CD4-positive, alpha-beta T cell (primary cell): Measurements from ENCODE around the gene IGFBP4. TPM values are rescaled to one million over a fixed set of nuclear protein-coding genes. Genes with fewer than 3 reads are reported as not detected.

Source experiments
- ATAC-seq: fragments of 200-7000 bp; cut with Tn5 transposase; one replicate; pipeline ENCODE4 v1.10.0; 2022; ENCODE audit warnings: mild to moderate bottlenecking; ENCODE audit not compliant: poor library complexity
- CTCF ChIA-PET: fragments of 350-600 bp; sonication (Branson Sonifier 250); formaldehyde crosslinking; loops from one replicate; lab custom pipeline; 2021; ENCODE audit warnings: antibody characterized with exemption, inconsistent platforms; lab: Charles Lee
- POLR2A ChIA-PET: fragments of 350-600 bp; sonication (Branson Sonifier 250); formaldehyde crosslinking; loops from one replicate; lab custom pipeline; 2021; ENCODE audit warnings: antibody characterized with exemption, inconsistent platforms; lab: Charles Lee
- DNase-seq, 14 experiments: peaks; one replicate each; pipeline ENCODE4 v3.0.0-alpha.2; 2013 to 2020; ENCODE audit warnings: mixed read lengths in 2 of 14
- H3K27ac ChIP-seq, 2 donors: one replicate each; pipeline versions ENCODE4 v1.5.1 to v1.7.0; 2013; ENCODE audit warnings: low read length in 2 of 2, low read depth in 1 of 2, mild to moderate bottlenecking in 1 of 2
- H3K27me3 ChIP-seq, 2 experiments: 1 replicate in 1 of 2; 2 replicates in 1 of 2; pipeline versions ENCODE4 v1.6.1 to v1.7.0; 2013; ENCODE audit warnings: low read length in 2 of 2, control low read depth in 1 of 2, mild to moderate bottlenecking in 1 of 2, moderate library complexity in 1 of 2; ENCODE audit not compliant: insufficient read depth in 2 of 2, control insufficient read depth in 1 of 2
- H3K36me3 ChIP-seq: one replicate; pipeline ENCODE4 v1.6.1; 2013; ENCODE audit warnings: low read length, control low read depth; ENCODE audit not compliant: insufficient read depth
- H3K4me1 ChIP-seq: one replicate; pipeline ENCODE4 v1.6.1; 2013; ENCODE audit warnings: low read length, control low read depth; ENCODE audit not compliant: insufficient read depth
- H3K4me3 ChIP-seq: one replicate; pipeline ENCODE4 v1.5.1; 2013; ENCODE audit warnings: mild to moderate bottlenecking, low read length, moderate library complexity
- H3K9me3 ChIP-seq, 2 experiments: 1 replicate in 1 of 2; 2 replicates in 1 of 2; pipeline versions ENCODE4 v1.6.1 to v1.7.0; 2013; ENCODE audit warnings: low read length in 2 of 2, mild to moderate bottlenecking in 2 of 2, control low read depth in 1 of 2, moderate library complexity in 1 of 2; ENCODE audit not compliant: control insufficient read depth in 1 of 2, insufficient read depth in 1 of 2
- H3K27ac Mint-ChIP-seq: one replicate; pipeline ENCODE4 v1.8.0; 2020; ENCODE audit warnings: mixed read lengths
- H3K27me3 Mint-ChIP-seq: one replicate; pipeline ENCODE4 v1.8.0; 2021; ENCODE audit warnings: mixed read lengths
- H3K36me3 Mint-ChIP-seq: one replicate; pipeline ENCODE4 v1.8.0; 2021; ENCODE audit warnings: low read depth, mixed read lengths
- H3K4me1 Mint-ChIP-seq: one replicate; pipeline ENCODE4 v1.8.0; 2021; ENCODE audit warnings: low read depth, mixed read lengths
- H3K4me3 Mint-ChIP-seq: one replicate; pipeline ENCODE4 v1.8.0; 2020; ENCODE audit warnings: mild to moderate bottlenecking, mixed read lengths
- H3K9me3 Mint-ChIP-seq: one replicate; pipeline ENCODE4 v1.8.0; 2020; ENCODE audit warnings: mixed read lengths
- CTCF ChIP-seq: fragments of 200-600 bp; IDR thresholded peaks from one replicate; pipeline ENCODE4 v1.8.0; 2022; ENCODE audit warnings: antibody characterized with exemption, mild to moderate bottlenecking
- intact Hi-C, 2 experiments: fragments of 100-400 bp; cut with DNase I in 1 of 2; cut with micrococcal nuclease in 1 of 2; formaldehyde crosslinking; loops; one replicate each; pipeline versions ENCODE4 v1.15.1 to v1.9.0; 2023 to 2025; cut with DNase I, micrococcal nuclease
- total RNA-seq, 174 experiments: library from RNA in 2 of 174; stranded (reverse) in 2 of 174; gene quantifications; one replicate each; pipeline ENCODE4 v1.2.3 and lab custom pipeline; 2021 to 2026

The IGFBP4 gene
- total RNA-seq, 2 experiments from 2014 or later, result 2.5 to 2.6 TPM

DNA sequence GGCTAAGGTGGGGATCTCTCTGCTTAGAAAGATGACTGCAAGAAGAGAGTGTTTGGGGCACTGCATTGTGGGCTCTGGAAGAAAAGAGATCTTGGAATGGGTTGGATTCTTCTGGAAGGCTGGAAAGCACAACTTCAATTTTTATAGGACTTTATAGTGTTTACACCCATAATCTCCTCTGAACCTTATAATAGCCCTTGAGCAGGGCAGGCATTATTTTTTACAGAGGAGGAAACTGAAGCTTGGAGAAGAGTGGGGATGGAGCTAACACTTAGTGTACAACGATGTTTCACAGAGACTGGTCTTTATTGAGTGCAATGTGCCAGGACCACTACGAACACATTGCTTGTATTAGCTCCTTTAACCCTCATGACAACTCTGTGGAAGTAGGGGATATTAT, 47.7 kb downstream of the IGFBP4 start:
- CTCF ChIA-PET, result no interaction called here
- no peak overlapping the region for H3K4me3 Mint-ChIP-seq
- peaks cover 42% of the 10 kb centered on the region for H3K4me1 ChIP-seq

GRCh38 chr17:40491486-40491885, 48.2 kb downstream of the IGFBP4 start:
- POLR2A ChIA-PET, result interaction anchor here (1.1 to 2.5 kb wide), 4 partner anchors 8 to 41 kb away, joined by 3 to 27 read pairs (median 19); no protein-coding TSS in a partner anchor
- Histone ChIP-seq H3K36me3 (no peaks in the 10 kb centered on the region), H3K27me3 (no peaks in the 10 kb centered on the region), H3K9me3 (no peaks in the 10 kb centered on the region), H3K4me1 (peaks cover 37% of the 10 kb centered on the region), H3K4me3 (no peak overlapping the region), H3K27ac (no peak overlapping the region)
- no peak overlapping the region for H3K4me3 Mint-ChIP-seq
- H3K36me3 Mint-ChIP-seq, result no peaks in the 10 kb centered on the region
- no peaks in the 10 kb centered on the region for H3K27me3 Mint-ChIP-seq
- no peaks in the 10 kb centered on the region for H3K9me3 Mint-ChIP-seq
- intact Hi-C loops, result loop anchor here in 1 of 2 experiments (2.0 kb wide), 1 partner anchor 23 kb away; no protein-coding TSS in a partner anchor
- TF ChIP-seq CTCF, result no peak
- CTCF ChIA-PET, result no interaction called here
- no peak for ATAC-seq
- peak overlapping the region; percentile 49 for H3K27ac Mint-ChIP-seq
- peaks cover 51% of the 10 kb centered on the region for H3K4me1 Mint-ChIP-seq
- no peak for DNase-seq

More for the DNA sequence above, 47.7 kb downstream of the IGFBP4 start:
- peak overlapping the region; percentile 49 for H3K27ac Mint-ChIP-seq
- Histone ChIP-seq H3K36me3 (no peaks in the 10 kb centered on the region), H3K9me3 (no peaks in the 10 kb centered on the region), H3K27me3 (no peaks in the 10 kb centered on the region), H3K4me3 (no peak overlapping the region), H3K27ac (no peak overlapping the region)
- H3K36me3 Mint-ChIP-seq, result no peaks in the 10 kb centered on the region
- POLR2A ChIA-PET, result interaction anchor here (1.1 to 2.5 kb wide), 8 partner anchors 9 to 63 kb away, joined by 3 to 27 read pairs (median 8); no protein-coding TSS in a partner anchor
- intact Hi-C loops, result loop anchor here in 1 of 2 experiments (2.0 kb wide), 1 partner anchor 24 kb away; no protein-coding TSS in a partner anchor
- no peak for ATAC-seq
- no peaks in the 10 kb centered on the region for H3K9me3 Mint-ChIP-seq
- no peak for DNase-seq
- H3K4me1 Mint-ChIP-seq, result peaks cover 56% of the 10 kb centered on the region
- no peak for TF ChIP-seq CTCF
- no peaks in the 10 kb centered on the region for H3K27me3 Mint-ChIP-seq

- ATAC-seq, result no peak
- Mint-ChIP-seq H3K9me3 (no peaks in the 10 kb centered on the region), H3K36me3 (no peaks in the 10 kb centered on the region), H3K27me3 (no peaks in the 10 kb centered on the region), H3K4me1 (peaks cover 35% of the 10 kb centered on the region), H3K27ac (no peak overlapping the region), H3K4me3 (no peak overlapping the region)
- no peaks in the 10 kb centered on the region for H3K36me3 ChIP-seq
- H3K27ac ChIP-seq, result no peak overlapping the region
- intact Hi-C loops, result no loop called here
- no peaks in the 10 kb centered on the region for H3K9me3 ChIP-seq
- POLR2A ChIA-PET, result interaction anchor here (1.2 to 1.4 kb wide), 2 partner anchors 14 to 20 kb away, joined by 3 read pairs; no protein-coding TSS in a partner anchor
- DNase-seq, result no peak
- no peak overlapping the region for H3K4me3 ChIP-seq
- no peak for TF ChIP-seq CTCF
- CTCF ChIA-PET, result no interaction called here
- no peaks in the 10 kb centered on the region for H3K27me3 ChIP-seq
- peaks cover 36% of the 10 kb centered on the region for H3K4me1 ChIP-seq
Measured at GRCh38 chr17:40493697-40494096, 50.4 kb downstream of the IGFBP4 start.
